GM18507 (cell line): ENCODE measurements around the gene CDK2.
"Not testable (repeated sequence)": the region's sequence is repeated elsewhere in the genome, so short reads cannot be mapped to it uniquely, and the experiment has no call there.

ENCODE experiments used
- DNase-seq: peaks from one replicate; pipeline ENCODE4 v3.0.0; 2011; ENCODE audit warnings: low read depth; ENCODE audit not compliant: insufficient read length; ENCODE audit errors: extremely low spot score
- FAIRE-seq: peaks from 2 replicates; lab custom pipeline; 2011; peaks lifted over from hg19 to GRCh38; lab: Jason Lieb, UNC

CDK2 gene

GRCh38 chr12:55966408-55967281, at the start of gene CDK2:
Gene CDK2, plus strand, starts transcription at chr12:55966830. Its CDS starts 179 bp downstream, at chr12:55967009.
- peak; percentile 89 for FAIRE-seq
- peak; percentile 87 for DNase-seq

- FAIRE-seq: not testable (repeated sequence)
These were observed 47.6 kb upstream of the CDK2 start for GRCh38 chr12:55919032-55919431.

DNA sequence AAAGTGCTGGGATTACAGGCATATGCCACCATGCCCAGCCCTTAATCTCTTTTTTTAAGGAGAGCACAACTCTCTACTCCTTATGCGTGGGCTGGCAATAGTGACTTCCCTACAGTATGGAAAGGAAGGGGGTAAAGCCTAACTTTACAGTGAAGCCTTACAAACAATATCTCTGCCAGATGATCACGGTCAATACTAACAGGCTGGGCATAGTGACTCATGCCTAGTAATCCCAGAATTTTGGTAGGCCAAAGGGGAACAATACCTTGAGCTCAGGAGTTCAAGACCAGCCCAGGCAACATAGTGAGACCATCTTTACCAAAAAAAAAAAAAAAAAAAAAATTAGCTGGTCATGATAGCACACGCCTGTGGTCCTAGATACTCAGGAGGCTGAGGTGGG, 44.5 kb upstream of the CDK2 start:
- DNase-seq: no peak
- no peak for FAIRE-seq

More at GRCh38 chr12:55919032-55919431, 47.6 kb upstream of the CDK2 start:
- DNase-seq: not testable (repeated sequence)

DNA sequence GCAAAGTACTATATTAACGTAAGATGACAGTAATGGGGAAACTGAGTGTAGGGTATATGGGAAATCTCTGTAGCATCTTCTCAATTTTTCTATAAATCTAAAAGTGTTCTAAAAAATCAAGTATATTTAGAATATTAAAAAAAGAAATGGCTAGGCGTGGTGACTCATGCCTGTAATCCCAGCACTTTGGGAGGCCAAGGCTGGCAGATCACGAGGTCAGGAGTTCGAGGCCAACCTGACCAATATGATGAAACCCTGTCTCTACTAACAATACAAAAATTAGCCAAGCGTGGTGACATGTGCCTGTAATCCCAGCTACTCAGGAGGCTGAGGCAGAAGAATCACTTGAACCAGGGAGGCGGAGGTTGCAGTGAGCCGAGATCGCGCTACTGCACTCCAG, 43.0 kb upstream of the CDK2 start:
- DNase-seq, FAIRE-seq: not testable (repeated sequence)

- DNase-seq (no peak), FAIRE-seq (no peak)
These were observed 41.3 kb upstream of the CDK2 start for GRCh38 chr12:55925371-55925770.

DNA sequence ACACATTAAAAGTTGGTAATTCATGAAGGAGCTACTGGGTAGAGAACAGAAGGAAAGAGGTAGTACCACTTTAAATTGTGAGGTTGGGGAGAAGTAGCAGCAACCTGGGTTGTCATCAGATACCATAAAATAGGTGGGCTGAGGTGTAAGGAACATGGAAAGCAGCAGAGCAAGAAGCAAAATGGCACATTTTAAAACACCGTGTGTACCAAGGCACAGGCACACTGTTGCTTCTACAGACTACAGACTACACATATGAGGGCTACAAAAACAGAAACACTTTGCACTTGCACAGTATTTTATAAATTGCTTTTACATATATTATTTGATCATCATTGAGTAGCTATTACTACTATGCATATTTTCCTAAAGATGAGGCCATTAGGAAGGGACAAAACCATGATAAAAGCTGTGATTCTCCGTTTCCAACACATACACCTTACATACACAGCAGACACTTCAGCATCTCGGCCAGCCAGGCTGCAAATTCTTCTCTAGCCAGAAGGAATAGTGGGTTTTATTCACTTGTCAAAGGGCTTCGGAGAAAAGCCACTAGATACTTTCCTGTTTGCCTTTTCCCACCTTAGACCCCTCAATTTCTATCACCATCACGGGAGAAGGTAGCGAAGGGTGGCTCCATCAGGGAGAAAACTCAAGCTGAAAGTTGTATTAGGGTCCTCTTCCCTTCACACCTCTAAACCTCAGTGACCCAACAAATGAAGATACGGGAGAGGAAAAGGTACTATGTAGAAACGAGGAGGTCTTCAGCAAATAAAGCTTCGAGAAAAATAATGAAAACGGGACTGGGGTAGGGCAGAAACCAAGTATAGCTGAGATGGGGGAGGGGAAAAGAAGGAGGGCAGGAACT, 40.5 kb upstream of the CDK2 start:
- FAIRE-seq (no peak), DNase-seq (no peak)

- DNase-seq (peak; percentile 88), FAIRE-seq (peak; percentile 86)
These were observed 39.7 kb upstream of the CDK2 start for GRCh38 chr12:55926738-55927587.

DNA sequence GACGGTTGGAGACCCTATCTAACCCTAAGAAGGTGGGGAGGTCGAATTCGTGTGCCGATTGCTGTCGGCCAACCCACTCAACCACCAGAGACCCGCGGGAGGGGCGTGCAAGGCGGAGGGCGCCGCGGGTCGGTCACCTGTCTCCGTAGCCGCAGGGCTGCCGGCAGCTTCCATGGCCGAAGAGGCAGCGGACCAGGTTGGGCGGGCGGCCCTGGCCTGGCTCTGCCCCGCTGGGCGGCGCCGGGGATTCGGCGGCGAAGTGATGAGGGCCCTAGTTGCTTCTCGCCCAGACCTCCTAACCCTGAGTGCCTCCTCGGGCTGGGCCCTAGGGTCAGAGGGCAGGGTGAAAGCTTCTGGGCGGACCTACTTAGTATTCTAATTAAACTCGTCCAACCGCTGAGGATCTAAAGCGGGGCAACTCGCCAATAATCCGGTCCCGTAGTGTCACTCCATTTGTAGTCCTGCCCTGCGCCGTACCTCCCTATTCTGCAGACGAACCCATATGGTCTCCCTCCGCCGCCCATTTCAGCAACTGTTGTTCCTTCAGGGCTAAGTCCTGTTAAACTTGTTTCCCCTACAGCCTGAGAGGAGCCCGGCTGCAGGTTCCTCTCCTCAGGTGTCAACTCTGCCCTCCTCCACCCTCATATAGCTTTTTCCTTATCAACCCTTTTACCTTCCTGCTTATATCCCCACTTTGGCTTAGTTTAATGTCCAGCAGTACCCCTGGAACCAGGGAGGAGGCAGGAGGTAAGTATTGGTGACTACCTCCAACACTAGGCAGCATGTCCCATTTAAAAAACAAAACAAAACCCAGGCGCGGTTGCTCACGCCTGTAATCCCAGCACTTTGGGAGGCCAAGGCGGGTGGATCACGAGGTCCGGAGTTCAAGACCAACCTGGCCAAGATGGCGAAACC, 38.8 kb upstream of the CDK2 start, which contains the start of gene PYM1:
Gene PYM1, minus strand, starts transcription at position 307 of the 915 bp plus-strand sequence. Its CDS starts 133 bp downstream, at position 174.
- peak; percentile 47 for DNase-seq
- peak; percentile 84 for FAIRE-seq

DNA sequence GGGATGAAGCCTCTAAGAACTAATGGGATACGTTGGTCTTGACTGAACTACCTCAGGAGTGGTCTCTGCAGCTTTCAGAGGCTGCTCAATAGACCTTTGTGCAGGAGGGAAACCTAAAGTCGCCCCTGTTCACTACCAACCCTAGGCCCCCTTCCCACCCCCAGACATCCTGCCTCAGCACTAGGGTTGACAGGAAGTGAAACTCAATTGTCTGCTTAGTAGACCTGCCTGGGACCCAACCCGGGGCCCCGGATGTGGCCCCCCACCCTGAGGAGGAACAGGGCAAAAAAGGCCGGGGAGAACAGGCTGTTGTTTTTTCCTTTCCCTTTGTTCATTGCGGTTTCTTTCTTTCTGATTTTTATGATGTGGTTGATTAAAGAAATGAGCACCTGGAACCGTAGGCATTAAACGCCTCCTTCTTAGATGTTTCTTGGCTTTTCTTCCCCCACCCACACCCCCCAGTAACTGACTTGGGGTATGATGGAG, 37.3 kb upstream of the CDK2 start:
- peak; percentile 66 for DNase-seq
- peak; percentile 82 for FAIRE-seq

DNA sequence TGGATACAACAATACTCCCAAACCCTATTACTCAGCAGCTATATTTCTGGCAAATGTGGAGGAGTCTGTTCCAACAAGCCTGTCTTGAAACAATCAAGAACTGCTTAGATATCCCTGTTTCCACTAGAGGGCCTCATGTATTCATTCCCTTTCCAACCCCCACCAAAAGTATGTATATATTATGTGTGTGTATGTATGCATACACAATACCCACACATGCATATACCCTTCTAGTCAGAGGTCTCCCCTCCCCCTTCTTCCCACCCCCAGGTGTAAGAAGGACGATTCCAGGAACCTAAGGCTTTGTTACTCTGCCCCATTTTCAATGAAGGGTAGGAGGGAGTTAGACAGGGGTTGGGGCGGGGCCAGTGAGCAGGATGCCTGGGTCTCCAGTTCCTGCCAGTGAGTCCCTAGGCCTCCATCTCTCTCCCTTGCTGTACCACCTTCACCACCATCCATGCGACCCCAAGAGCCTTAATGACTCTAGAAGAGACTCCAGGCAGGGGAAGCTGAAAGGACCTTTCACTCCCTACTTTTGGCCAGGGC, 35.8 kb upstream of the CDK2 start, which contains the start of gene DGKA:
Gene DGKA, plus strand, starts transcription at position 392 of the 546 bp plus-strand sequence. CDS start 5,342 bp downstream, outside the sequence.
- FAIRE-seq: peak; percentile 82
- no peak for DNase-seq

DNA sequence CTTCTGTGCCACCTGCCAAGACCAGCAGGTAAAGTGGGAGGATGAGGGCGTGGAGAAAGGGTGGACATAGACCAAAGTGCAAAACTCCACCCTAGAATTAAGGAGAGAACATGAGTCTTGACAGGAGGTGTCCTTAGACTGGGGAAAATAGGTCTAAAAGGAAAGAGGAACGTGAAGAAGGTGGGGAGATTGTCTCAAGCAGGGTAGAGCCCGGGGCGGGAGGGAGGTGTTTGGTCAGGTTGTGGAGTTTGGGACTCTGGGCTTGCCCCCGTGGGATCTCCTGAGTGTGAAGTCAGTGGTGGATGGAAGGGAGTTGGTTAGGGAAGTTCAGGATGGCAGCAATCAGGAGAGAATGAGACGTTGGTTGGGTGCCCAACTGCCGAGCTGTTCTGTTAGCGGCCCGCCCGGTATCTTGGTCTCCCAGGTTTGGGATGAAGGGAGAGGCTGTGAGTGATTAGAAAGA, 35.3 kb upstream of the CDK2 start:
- FAIRE-seq: no peak
- no peak for DNase-seq

- FAIRE-seq: no peak
- DNase-seq: no peak
These were observed 34.7 kb upstream of the CDK2 start for GRCh38 chr12:55931780-55932550.

GRCh38 chr12:55932551-55932910, 34.1 kb upstream of the CDK2 start:
- DNase-seq (no peak), FAIRE-seq (peak; percentile 36)

DNA sequence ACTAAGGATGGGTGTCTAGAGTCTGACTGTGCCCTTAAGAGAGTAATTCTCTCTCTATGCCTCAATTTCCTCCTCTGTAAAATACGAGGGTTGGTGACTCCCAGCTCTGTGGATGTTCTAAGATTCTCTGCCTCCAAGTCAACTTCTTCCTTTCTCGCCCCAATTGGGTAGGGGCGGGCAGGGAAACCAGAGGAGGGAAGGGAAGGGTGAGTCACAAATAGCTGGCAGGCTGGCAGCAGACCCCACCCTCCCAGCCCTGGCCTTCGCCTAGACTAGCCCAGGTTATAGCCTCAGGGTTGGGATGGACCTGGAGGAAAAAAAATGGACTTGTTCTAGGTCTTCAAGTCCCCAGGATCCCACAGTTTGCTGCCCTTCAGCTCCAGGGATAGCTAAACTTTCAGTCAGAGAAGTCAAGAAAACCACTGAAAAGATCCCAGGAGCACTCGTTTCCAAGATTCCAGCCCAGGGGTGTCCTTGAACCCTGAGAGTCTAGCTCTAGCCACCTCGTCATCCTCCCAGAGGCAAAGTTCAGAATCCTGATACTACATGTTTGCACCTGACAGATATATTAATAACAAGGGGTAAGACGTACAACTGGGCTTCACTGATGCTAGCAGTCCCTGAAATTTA, 33.3 kb upstream of the CDK2 start:
- FAIRE-seq (no peak), DNase-seq (no peak)

GRCh38 chr12:55933799-55934742, 32.6 kb upstream of the CDK2 start:
- no peak for DNase-seq
- FAIRE-seq: no peak
